Hematopoietic multipotent progenitor cell treated with erythropoietin and hydrocortisone succinate and interleukin-3 and kit ligand, for 8 days (in vitro differentiated cells): ENCODE results near the gene ATG7.
A peak's percentile ranks its signal among the peaks of the same experiment; 100 is the strongest.
"Not testable (repeated sequence)": the region's sequence is repeated elsewhere in the genome, so short reads cannot be mapped to it uniquely, and the experiment has no call there.

Experiments used
- DNase-seq: peaks from one replicate; pipeline ENCODE4 v3.0.0-alpha.2; 2015

Gene ATG7

GRCh38 chr3:11255537-11255936 is 16.7 kb upstream of the ATG7 start:
- not testable (repeated sequence) for DNase-seq

GRCh38 chr3:11258958-11259357 is 13.2 kb upstream of the ATG7 start:
- DNase-seq: no peak

- no peak for DNase-seq
Measured at GRCh38 chr3:11260460-11260859, 11.7 kb upstream of the ATG7 start.

GRCh38 chr3:11269007-11269406 is 3.2 kb upstream of the ATG7 start:
- no peak for DNase-seq

GRCh38 chr3:11272906-11273574 is 843 bp downstream of the ATG7 start:
- DNase-seq: no peak

- peak; percentile 17 for DNase-seq
Measured at GRCh38 chr3:11273891-11274291, 1.7 kb downstream of the ATG7 start.

- no peak for DNase-seq
Measured at GRCh38 chr3:11274566-11275142, 2.5 kb downstream of the ATG7 start.

GRCh38 chr3:11275926-11276325 is 3.7 kb downstream of the ATG7 start:
- DNase-seq: no peak

GRCh38 chr3:11276901-11277300 is 4.7 kb downstream of the ATG7 start:
- no peak for DNase-seq

GRCh38 chr3:11282250-11283138 is 10.3 kb downstream of the ATG7 start:
- no peak for DNase-seq

GRCh38 chr3:11283139-11283475 is 10.9 kb downstream of the ATG7 start:
- DNase-seq: no peak

GRCh38 chr3:11284011-11284410 is 11.8 kb downstream of the ATG7 start:
- DNase-seq: no peak

- DNase-seq: no peak
Measured at GRCh38 chr3:11285471-11285870, 13.3 kb downstream of the ATG7 start.

GRCh38 chr3:11287404-11287803 is 15.2 kb downstream of the ATG7 start:
- no peak for DNase-seq

- peak; percentile 6 for DNase-seq
Measured at GRCh38 chr3:11288021-11288491, 15.9 kb downstream of the ATG7 start.

GRCh38 chr3:11288786-11289637 is 16.8 kb downstream of the ATG7 start:
- DNase-seq: peak; percentile 36

GRCh38 chr3:11289864-11290263 is 17.7 kb downstream of the ATG7 start:
- no peak for DNase-seq

- peak; percentile 11 for DNase-seq
Measured at GRCh38 chr3:11290743-11291680, 18.8 kb downstream of the ATG7 start.

- no peak for DNase-seq
Measured at GRCh38 chr3:11291808-11292207, 19.6 kb downstream of the ATG7 start.

GRCh38 chr3:11297126-11297525 is 24.9 kb downstream of the ATG7 start:
- DNase-seq: no peak

GRCh38 chr3:11300970-11301369 is 28.8 kb downstream of the ATG7 start:
- no peak for DNase-seq

- DNase-seq: no peak
Measured at GRCh38 chr3:11302444-11302843, 30.2 kb downstream of the ATG7 start.
